HUES64 (cell line): ENCODE data around the gene OR6S1.

ENCODE experiments used
- H3K27ac ChIP-seq: 2 replicates; pipeline ENCODE4 v1.7.0; 2013; ENCODE audit warnings: low read depth, low read length, inconsistent platforms
- H3K27me3 ChIP-seq: 2 replicates; pipeline ENCODE4 v1.6.1; 2013; ENCODE audit warnings: mild to moderate bottlenecking, low read length; ENCODE audit not compliant: insufficient read depth
- H3K36me3 ChIP-seq: 2 replicates; pipeline ENCODE4 v1.6.1; 2013; ENCODE audit warnings: mild to moderate bottlenecking, low read length; ENCODE audit not compliant: insufficient read depth
- H3K4me1 ChIP-seq: 2 replicates; pipeline ENCODE4 v1.6.1; 2013; ENCODE audit warnings: mild to moderate bottlenecking, low read length, moderate library complexity; ENCODE audit not compliant: insufficient read depth
- H3K4me3 ChIP-seq: 2 replicates; pipeline ENCODE4 v1.5.1; 2013; ENCODE audit warnings: mild to moderate bottlenecking, low read length, moderate library complexity
- H3K9ac ChIP-seq: 2 replicates; pipeline ENCODE4 v1.6.1; 2013; ENCODE audit warnings: mild to moderate bottlenecking, low read depth, low read length
- H3K9me3 ChIP-seq: 2 replicates; pipeline ENCODE4 v1.6.1; 2013; ENCODE audit warnings: low read depth, low read length; ENCODE audit not compliant: insufficient read depth
- WGBS: fragments of 150-250, 120-280 bp; methylation state at CpG from one replicate; pipeline ENCODE4 v1.1.7; 2013; ENCODE audit warnings: missing lambda C conversion rate; 5-methylcytosine and 5-hydroxymethylcytosine counted together

OR6S1 gene

DNA sequence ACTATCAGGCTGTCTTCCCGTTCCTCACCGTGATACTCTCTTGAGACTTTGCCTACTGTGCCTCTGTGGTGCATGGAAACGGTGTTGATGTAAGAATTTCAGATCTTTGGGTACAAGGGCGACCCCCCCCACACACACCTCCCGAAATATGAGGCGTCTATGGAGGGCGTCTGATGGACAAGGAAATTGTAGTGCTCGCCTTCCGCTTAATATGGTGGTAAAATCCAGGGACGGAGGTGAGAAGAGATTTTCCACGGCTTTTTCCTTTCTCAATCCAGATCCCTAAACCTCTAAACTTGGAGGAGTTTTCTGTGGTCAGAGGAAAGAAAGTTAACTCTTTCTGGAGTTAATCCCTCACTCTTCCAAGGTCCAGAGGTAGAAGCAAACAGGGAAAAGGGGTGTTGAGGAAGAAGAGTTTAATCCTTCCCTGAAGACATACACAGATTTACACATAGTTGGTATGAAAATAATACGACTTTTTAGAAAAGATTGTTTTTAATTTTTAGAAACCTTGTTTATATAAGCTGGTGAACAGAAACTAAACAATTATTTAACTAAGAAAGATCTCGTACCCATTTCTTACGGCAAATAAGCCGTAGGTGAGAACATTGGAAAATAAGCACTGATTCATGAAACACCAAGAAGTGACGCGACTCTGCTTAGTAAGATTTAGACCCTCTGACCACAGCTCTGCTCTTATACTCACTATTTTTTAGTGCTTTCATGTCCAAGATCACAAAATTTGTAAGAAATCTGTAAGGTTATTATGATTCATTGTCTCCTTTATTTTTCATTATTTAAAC is 27.3 kb downstream of the OR6S1 start:
- Histone ChIP-seq H3K36me3 (no peaks in the 10 kb centered on the region), H3K27ac (peak overlapping the region; percentile 37; the same call in 1 of the 2 replicates), H3K4me3 (peak overlapping the region; percentile 80), H3K27me3 (no peaks in the 10 kb centered on the region), H3K9me3 (no peaks in the 10 kb centered on the region), H3K9ac (peak overlapping the region; percentile 69), H3K4me1 (peaks cover 11% of the 10 kb centered on the region)
- WGBS, result 42% methylated on average over 9 of the region's 17 CpGs

DNA sequence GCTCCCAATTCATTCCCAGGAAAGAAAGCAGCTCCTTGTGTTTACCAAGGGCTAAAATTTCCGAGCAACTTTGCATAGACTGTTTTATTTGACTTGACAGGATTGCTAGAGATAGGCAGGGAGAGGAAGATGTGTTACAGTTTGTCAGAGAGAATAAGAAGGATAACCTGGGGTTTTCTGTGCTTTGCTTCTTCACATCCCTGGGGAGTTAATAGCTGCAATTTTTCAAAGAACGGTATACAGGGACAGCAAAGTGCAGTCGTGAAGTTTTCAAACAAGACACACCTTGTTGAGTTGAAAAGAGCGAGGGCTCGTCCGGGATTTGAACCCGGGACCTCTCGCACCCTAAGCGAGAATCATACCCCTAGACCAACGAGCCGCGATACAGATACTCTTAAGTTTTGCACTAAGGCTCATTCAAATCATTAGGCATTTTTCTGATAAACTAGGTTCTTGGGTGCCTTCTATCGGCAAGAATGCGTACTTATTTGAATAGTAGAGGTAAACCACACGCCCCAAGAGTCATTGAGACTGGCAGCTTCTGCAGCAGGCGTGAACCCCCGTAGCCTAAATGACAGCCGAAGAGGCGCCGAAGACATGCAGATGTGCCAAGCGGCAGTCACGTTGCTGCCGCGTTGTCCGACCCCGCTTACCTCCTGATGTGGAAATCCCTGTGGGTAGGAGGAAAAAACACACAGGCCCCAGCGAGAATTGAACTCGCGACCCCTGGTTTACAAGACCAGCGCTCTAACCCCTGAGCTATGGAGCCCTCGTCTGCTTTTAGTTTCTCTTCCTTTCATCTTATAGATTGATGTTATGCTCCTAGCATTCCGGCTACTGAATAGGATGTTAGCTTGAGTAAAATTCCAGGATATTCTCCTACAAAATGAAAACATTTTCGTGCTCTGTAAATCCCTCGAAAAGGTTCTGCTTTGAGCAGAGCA is 28.1 kb downstream of the OR6S1 start:
- no peaks in the 10 kb centered on the region for H3K9me3 ChIP-seq
- H3K27ac ChIP-seq, result peak overlapping the region; percentile 44; the same call in 1 of the 2 replicates
- H3K36me3 ChIP-seq, result no peaks in the 10 kb centered on the region
- WGBS, result under 1% methylated on average over 34 of the region's 34 CpGs
- H3K4me1 ChIP-seq, result peaks cover 11% of the 10 kb centered on the region
- no peaks in the 10 kb centered on the region for H3K27me3 ChIP-seq
- H3K4me3 ChIP-seq, result peak overlapping the region; percentile 80
- H3K9ac ChIP-seq, result peak overlapping the region; percentile 69

DNA sequence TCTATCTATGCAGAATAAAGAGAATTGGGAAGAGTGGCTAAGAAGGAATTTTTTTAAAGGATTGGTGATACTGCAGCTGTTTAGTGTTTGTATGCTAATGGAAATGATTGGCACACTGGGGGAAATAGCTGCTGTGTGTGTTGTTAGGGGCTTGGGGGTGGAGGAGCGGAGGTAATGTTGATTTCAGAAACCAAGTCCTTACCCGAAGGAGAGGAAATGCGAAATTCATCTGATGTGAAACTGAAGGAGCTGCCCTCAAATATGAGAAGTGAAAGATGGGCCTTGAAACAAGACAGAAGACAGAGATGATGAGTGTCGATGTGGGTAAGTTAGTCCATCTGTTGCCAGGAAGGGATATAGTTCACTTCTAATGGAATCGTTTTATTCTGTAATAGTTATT is 29.1 kb downstream of the OR6S1 start:
- H3K9me3 ChIP-seq, result no peaks in the 10 kb centered on the region
- H3K4me1 ChIP-seq, result peaks cover 11% of the 10 kb centered on the region
- no peak overlapping the region for H3K4me3 ChIP-seq
- no peaks in the 10 kb centered on the region for H3K27me3 ChIP-seq
- no peak overlapping the region for H3K27ac ChIP-seq
- no peak overlapping the region for H3K9ac ChIP-seq
- 77% methylated on average over 4 of the region's 5 CpGs for WGBS
- H3K36me3 ChIP-seq, result no peaks in the 10 kb centered on the region

DNA sequence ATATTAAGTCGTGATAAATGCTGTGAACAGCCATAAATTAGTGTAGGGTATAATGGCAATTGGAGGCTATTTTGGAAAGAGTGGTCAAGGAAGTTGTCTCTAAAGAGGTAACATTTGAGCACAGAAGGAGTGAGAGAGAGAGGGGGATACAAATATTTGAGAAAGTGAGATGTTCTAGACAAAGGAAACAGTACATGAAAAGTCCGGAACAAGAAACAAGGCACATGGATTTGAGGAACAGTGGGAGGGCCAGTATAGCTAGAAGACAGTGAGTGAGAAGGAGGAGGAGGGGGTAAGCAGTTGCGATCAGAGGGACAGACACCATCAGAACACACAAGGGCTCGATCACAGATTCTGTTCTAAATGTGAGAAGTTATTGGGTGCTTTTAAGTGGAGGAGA is 30.2 kb downstream of the OR6S1 start:
- Histone ChIP-seq H3K9ac (no peak overlapping the region), H3K27ac (no peak overlapping the region), H3K4me1 (peaks cover 11% of the 10 kb centered on the region), H3K9me3 (no peaks in the 10 kb centered on the region), H3K36me3 (no peaks in the 10 kb centered on the region), H3K27me3 (no peaks in the 10 kb centered on the region), H3K4me3 (no peak overlapping the region)
- WGBS, result 83% methylated on average over 4 of the region's 4 CpGs

DNA sequence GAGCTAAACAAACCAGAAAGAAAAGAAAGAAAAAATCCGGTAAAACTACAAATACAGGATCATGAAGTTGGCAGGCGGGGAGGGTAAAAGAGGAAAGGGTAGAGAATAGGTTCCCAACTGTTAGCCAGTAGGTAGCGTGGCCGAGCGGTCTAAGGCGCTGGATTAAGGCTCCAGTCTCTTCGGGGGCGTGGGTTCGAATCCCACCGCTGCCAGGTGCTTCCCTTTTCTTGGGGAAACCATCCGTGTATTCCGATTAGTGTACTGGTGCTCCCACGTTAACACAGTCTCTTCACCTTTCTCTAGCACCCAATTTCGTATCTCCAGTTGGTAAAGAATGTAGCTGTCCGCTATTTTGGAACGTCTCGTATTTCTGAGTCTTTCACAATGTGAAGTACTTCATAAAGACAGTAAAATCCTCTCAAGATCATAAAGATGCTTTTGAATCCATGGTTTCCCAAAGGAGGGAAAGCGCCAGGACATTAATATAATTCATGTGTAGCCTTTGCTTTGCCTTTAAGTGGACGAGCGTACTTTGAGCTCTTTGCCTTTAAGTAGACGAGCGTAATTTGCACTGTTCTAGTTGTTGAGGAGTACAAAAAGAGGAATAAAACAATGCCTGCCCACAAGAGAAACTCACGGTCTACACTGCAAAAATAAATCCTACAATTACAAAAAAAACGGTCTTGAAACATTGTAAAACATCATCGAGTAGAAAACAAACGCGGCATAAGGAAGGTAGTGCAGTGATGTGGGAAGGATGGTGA is 31.3 kb downstream of the OR6S1 start:
- no peaks in the 10 kb centered on the region for H3K36me3 ChIP-seq
- peak overlapping the region; percentile 67 for H3K9ac ChIP-seq
- H3K4me3 ChIP-seq, result peak overlapping the region; percentile 88
- no peaks in the 10 kb centered on the region for H3K27me3 ChIP-seq
- no peak overlapping the region for H3K27ac ChIP-seq
- peaks cover 11% of the 10 kb centered on the region for H3K4me1 ChIP-seq
- H3K9me3 ChIP-seq, result no peaks in the 10 kb centered on the region
- WGBS, result 20% methylated on average over 26 of the region's 27 CpGs

DNA sequence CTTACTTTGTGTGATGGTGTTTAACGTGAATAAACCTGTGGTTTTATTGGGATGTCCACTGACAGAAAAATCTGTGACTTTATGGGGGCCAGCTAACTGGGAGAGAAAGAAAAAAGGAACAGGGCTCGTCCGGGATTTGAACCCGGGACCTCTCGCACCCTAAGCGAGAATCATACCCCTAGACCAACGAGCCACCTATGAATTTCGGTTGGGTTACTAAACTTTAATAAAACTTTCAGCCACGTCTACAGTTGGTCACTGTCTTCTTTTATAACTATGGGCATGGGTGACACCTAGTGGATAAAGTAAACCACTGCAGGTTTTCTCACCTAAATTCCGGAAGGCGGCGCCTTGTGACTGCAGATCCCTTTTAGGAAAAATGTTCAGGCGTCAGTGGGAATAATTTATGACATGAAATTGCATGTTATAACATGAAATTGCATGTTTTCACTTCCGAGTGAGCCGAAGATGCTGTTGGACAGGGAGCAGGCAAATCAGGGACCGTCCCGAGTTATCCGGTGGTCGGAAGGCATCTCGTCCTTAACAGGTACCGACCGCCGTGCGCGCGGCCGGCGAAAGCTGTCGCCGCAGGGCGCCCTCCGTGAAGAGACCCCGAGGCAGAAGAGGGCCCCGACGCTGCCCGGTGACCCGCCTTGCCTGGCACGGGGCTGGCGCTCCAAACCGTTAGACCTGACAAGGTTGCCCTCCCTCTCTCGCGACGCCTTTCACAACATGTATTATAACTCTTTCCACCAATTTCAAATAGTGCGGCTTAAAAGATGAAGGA is 32.1 kb downstream of the OR6S1 start:
- Histone ChIP-seq H3K9me3 (no peaks in the 10 kb centered on the region), H3K4me1 (peaks cover 6% of the 10 kb centered on the region; the same call in 1 of the 2 replicates), H3K36me3 (no peaks in the 10 kb centered on the region), H3K27ac (no peak overlapping the region), H3K4me3 (peak overlapping the region; percentile 88), H3K27me3 (no peaks in the 10 kb centered on the region), H3K9ac (peak overlapping the region; percentile 67)
- under 1% methylated on average over 43 of the region's 44 CpGs for WGBS

DNA sequence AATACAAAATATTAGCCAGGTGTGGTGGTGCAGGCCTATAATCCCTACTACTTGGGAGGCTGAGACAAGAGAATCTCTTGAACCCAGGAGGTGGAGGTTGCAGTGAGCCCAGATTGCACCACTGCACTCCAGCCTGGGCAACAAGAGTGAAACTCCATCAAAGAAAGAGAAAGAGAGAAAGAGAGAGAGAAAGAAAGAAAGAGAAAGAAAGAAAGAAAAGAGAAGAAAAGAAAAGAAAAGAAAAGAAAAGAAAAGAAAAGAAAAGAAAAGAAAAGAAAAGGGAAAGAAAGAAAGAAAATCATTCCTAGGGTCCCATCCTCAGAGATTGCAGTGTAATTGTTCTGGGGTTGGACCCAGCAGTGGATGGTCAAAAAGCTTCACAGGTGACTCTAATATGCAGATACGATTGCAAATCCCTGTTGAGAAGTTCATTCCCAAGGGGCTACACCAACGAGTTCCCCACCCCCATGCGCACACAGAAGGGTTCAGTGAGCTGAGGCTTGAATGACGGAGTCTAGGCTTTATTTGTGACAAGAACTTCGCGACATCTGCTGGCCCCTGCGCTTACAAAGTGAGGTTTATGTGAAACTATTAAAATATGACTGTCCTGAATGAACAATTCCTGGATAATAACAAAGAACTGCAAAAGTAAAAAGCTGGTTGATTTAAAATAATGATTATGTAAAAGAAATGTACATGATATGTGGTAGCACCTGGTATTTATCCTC is 32.9 kb downstream of the OR6S1 start:
- Histone ChIP-seq H3K27ac (no peak overlapping the region), H3K4me1 (peaks cover 6% of the 10 kb centered on the region; the same call in 1 of the 2 replicates), H3K9me3 (no peaks in the 10 kb centered on the region), H3K9ac (no peak overlapping the region), H3K27me3 (no peaks in the 10 kb centered on the region), H3K36me3 (no peaks in the 10 kb centered on the region), H3K4me3 (peak overlapping the region; percentile 22; the same call in 1 of the 2 replicates)
- 77% methylated on average over 7 of the region's 7 CpGs for WGBS

DNA sequence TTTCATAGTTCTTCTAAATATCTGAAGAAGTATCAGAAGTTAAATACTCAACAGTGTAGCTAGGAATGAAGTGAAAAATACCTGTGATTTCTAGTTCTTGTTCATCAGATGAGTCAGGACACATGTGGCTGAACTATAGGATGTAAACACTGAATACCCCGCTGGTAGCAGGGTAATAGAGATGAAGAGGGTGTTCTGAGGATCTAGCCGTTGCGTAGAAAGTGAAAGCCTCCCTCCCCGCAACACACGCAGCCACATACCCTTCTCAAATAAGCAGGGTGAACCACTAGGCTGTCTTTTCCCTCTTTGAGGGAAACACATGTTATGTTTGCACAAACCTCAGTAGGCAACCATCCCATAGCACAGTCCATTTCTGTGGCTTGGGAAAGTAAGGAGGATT is 33.9 kb downstream of the OR6S1 start:
- Histone ChIP-seq H3K9me3 (no peaks in the 10 kb centered on the region), H3K4me1 (0 out of 2 replicates have a peak, but pooled peaks cover under 1% of the 10 kb centered on the region), H3K27ac (no peak overlapping the region), H3K36me3 (no peaks in the 10 kb centered on the region), H3K4me3 (no peak overlapping the region), H3K9ac (no peak overlapping the region), H3K27me3 (no peaks in the 10 kb centered on the region)
- 87% methylated on average over 5 of the region's 5 CpGs for WGBS

DNA sequence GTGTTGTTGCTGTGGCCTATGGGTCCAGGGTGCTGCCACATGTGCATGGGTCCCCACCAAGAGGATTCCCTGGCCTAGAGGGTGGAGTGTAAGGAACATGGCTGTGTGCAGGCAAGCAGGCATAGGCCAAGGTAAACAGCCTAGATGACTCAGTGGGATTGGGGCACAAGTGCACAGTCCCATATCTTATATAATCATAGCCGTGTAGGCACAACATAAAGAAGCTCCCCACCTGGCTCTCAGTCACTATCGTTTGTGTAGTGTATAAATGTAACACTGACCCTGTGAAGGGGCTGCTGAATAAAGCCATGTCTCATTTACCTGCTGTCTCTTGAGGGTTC is 34.6 kb downstream of the OR6S1 start:
- Histone ChIP-seq H3K4me1 (no peaks in the 10 kb centered on the region), H3K4me3 (no peak overlapping the region), H3K9me3 (no peaks in the 10 kb centered on the region), H3K9ac (no peak overlapping the region), H3K27me3 (no peaks in the 10 kb centered on the region), H3K27ac (no peak overlapping the region), H3K36me3 (no peaks in the 10 kb centered on the region)
- 90% methylated on average over 2 of the region's 2 CpGs for WGBS
